Activated CD4-positive, alpha-beta T cell treated with anti-CD3 and anti-CD28 coated beads, Interleukin-2, amount 50 U/mL, for 4 hours (primary cell): ENCODE data around the gene LCN9.
"Not testable (repeated sequence)": the region's sequence is repeated elsewhere in the genome, so short reads cannot be mapped to it uniquely, and the experiment has no call there.

Source experiments
- DNase-seq, 2 experiments: peaks; one replicate each; pipeline ENCODE4 v3.0.0-alpha.2; 2020

The LCN9 gene

GRCh38 chr9:135648494-135649410 lies 14.4 kb upstream of the LCN9 start:
- DNase-seq: no peak

GRCh38 chr9:135649508-135649907 lies 13.6 kb upstream of the LCN9 start:
- no peak for DNase-seq

- no peak for DNase-seq
Observed at GRCh38 chr9:135650408-135650807, 12.7 kb upstream of the LCN9 start.

GRCh38 chr9:135655317-135655716 lies 7.8 kb upstream of the LCN9 start:
- no peak for DNase-seq

- DNase-seq: no peak
Observed at GRCh38 chr9:135657416-135657815, 5.7 kb upstream of the LCN9 start.

- no peak for DNase-seq
Observed at GRCh38 chr9:135659252-135659651, 3.9 kb upstream of the LCN9 start.

GRCh38 chr9:135660407-135660806 lies 2.7 kb upstream of the LCN9 start:
- DNase-seq: no peak

GRCh38 chr9:135661816-135662560 lies 1.1 kb upstream of the LCN9 start:
- no peak for DNase-seq

GRCh38 chr9:135663451-135663770 lies 302 bp downstream of the LCN9 start:
- no peak for DNase-seq

GRCh38 chr9:135663857-135664256 lies 748 bp downstream of the LCN9 start:
- no peak for DNase-seq

GRCh38 chr9:135664266-135664665 lies 1.2 kb downstream of the LCN9 start:
- no peak for DNase-seq

- DNase-seq: no peak
Observed at GRCh38 chr9:135664801-135665794, 2.0 kb downstream of the LCN9 start.

- no peak for DNase-seq
Observed at GRCh38 chr9:135665795-135666189, 2.7 kb downstream of the LCN9 start.

- no peak for DNase-seq
Observed at GRCh38 chr9:135666534-135667462, 3.7 kb downstream of the LCN9 start.

- DNase-seq: no peak
Observed at GRCh38 chr9:135667463-135668001, 4.4 kb downstream of the LCN9 start.

GRCh38 chr9:135669018-135669417 lies 5.9 kb downstream of the LCN9 start:
- not testable (repeated sequence) for DNase-seq

- DNase-seq: no peak
Observed at GRCh38 chr9:135669616-135670285, 6.6 kb downstream of the LCN9 start.

- no peak for DNase-seq
Observed at GRCh38 chr9:135670721-135671590, 7.8 kb downstream of the LCN9 start.

- no peak for DNase-seq
Observed at GRCh38 chr9:135671591-135672041, 8.5 kb downstream of the LCN9 start.

GRCh38 chr9:135672786-135673185 lies 9.7 kb downstream of the LCN9 start:
- DNase-seq: not testable (repeated sequence)
